ENCODE measurements around the gene LPIN2. TPM values are rescaled to one million over a fixed set of nuclear protein-coding genes. Genes with fewer than 3 reads are reported as not detected.
"Not testable (repeated sequence)": the region's sequence is repeated elsewhere in the genome, so short reads cannot be mapped to it uniquely, and the experiment has no call there.

The LPIN2 gene
- total and polyA plus RNA-seq, 7 experiments from 2014 or later: 58.8 to 133 (median 73.1) TPM

- intact Hi-C loops (cut with micrococcal nuclease): no loop called here
- ATAC-seq: no peak
- ChIA-PET POLR2A (interaction anchor here (1.0 to 2.2 kb wide), 3 partner anchors 10 to 55 kb away, joined by 7 to 8 read pairs (median 8); no protein-coding TSS in a partner anchor), CTCF (interaction anchor here (0.9 to 2.5 kb wide), 3 partner anchors 13 to 121 kb away, joined by 3 to 11 read pairs (median 8); no protein-coding TSS in a partner anchor)
- Histone ChIP-seq H3K27ac (ENCODE audit: low read depth, low read length) (no peak overlapping the region), H3K27me3 (ENCODE audit: control insufficient read depth in 2 of 2, insufficient read depth in 2 of 2, low read length in 2 of 2) (no peaks in the 10 kb centered on the region), H3K4me3 (ENCODE audit: low read length) (no peak overlapping the region), H3K36me3 (ENCODE audit: control insufficient read depth in 2 of 3, insufficient read depth in 3 of 3, low read length in 3 of 3) (peaks cover 0 to 18% (median 0%) of the 10 kb centered on the region in 3 experiments), H3K9me3 (ENCODE audit: control insufficient read depth in 2 of 3, low read length in 3 of 3) (no peaks in the 10 kb centered on the region), H3K4me1 (ENCODE audit: control insufficient read depth in 2 of 2, insufficient read depth in 2 of 2, low read length in 2 of 2) (peaks cover 4 to 21% of the 10 kb centered on the region in 2 donors)
- peak overlapping the region in 2 of 10 donors; percentile 16 to 52 for H3K4me3 Mint-ChIP-seq
- H3K4me1 Mint-ChIP-seq: peaks cover 45 to 82% (median 75%) of the 10 kb centered on the region in 7 donors
- H3K27me3 Mint-ChIP-seq: no peaks in the 10 kb centered on the region
- peaks cover 17 to 62% (median 42%) of the 10 kb centered on the region in 5 donors for H3K36me3 Mint-ChIP-seq
- DNase-seq: no peak
- H3K27ac Mint-ChIP-seq: peak overlapping the region in 3 of 9 donors; percentile 4 to 84 (median 77)
- peaks cover 0 to 4% (median 0%) of the 10 kb centered on the region in 11 donors for H3K9me3 Mint-ChIP-seq
These were observed 5.5 kb downstream of the LPIN2 start for GRCh38 chr18:3007491-3007890.

GRCh38 chr18:3005462-3005861 is 7.5 kb downstream of the LPIN2 start:
- Histone ChIP-seq H3K36me3 (ENCODE audit: control insufficient read depth in 2 of 3, insufficient read depth in 3 of 3, low read length in 3 of 3) (peaks cover 0 to 25% (median 0%) of the 10 kb centered on the region in 3 experiments), H3K4me1 (ENCODE audit: control insufficient read depth in 2 of 2, insufficient read depth in 2 of 2, low read length in 2 of 2) (peaks cover 0 to 6% of the 10 kb centered on the region in 2 donors), H3K4me3 (ENCODE audit: low read length) (no peak overlapping the region), H3K27me3 (ENCODE audit: control insufficient read depth in 2 of 2, insufficient read depth in 2 of 2, low read length in 2 of 2) (no peaks in the 10 kb centered on the region), H3K27ac (ENCODE audit: low read depth, low read length) (no peak overlapping the region), H3K9me3 (ENCODE audit: control insufficient read depth in 2 of 3, low read length in 3 of 3) (peaks cover 0 to 5% (median 0%) of the 10 kb centered on the region in 3 experiments)
- POLR2A ChIA-PET: interaction anchor here (0.5 to 1.3 kb wide), 6 partner anchors 8 to 241 kb away, joined by 3 read pairs; partner anchors contain the start of gene LPIN2
- DNase-seq (no peak), ATAC-seq (no peak)
- Mint-ChIP-seq H3K27ac (peak overlapping the region in 5 of 9 donors; percentile 2 to 87 (median 29)), H3K27me3 (no peaks in the 10 kb centered on the region), H3K36me3 (peaks cover 30 to 63% (median 62%) of the 10 kb centered on the region in 5 donors), H3K9me3 (peaks cover 0 to 11% (median 3%) of the 10 kb centered on the region in 11 donors), H3K4me1 (peaks cover 31 to 82% (median 75%) of the 10 kb centered on the region in 7 donors), H3K4me3 (peak overlapping the region in 1 of 10 donors; percentile 23)
- intact Hi-C loops (cut with micrococcal nuclease): no loop called here
- CTCF ChIA-PET: interaction anchor here (1.3 to 2.5 kb wide), 4 partner anchors 8 to 123 kb away, joined by 5 to 8 read pairs (median 6); no protein-coding TSS in a partner anchor

- POLR2A ChIA-PET: interaction anchor here (1.9 to 4.9 kb wide), 2 partner anchors 7 to 10 kb away, joined by 8 to 25 read pairs; no protein-coding TSS in a partner anchor
- H3K4me3 ChIP-seq (ENCODE audit: low read length); H3K27me3 ChIP-seq (ENCODE audit: control insufficient read depth in 2 of 2, insufficient read depth in 2 of 2, low read length in 2 of 2); H3K27me3 Mint-ChIP-seq; H3K4me3 Mint-ChIP-seq; H3K4me1 ChIP-seq (ENCODE audit: control insufficient read depth in 2 of 2, insufficient read depth in 2 of 2, low read length in 2 of 2); CTCF ChIA-PET; H3K9me3 ChIP-seq (ENCODE audit: control insufficient read depth in 2 of 3, low read length in 3 of 3); ATAC-seq; intact Hi-C loops (cut with micrococcal nuclease); DNase-seq; H3K27ac ChIP-seq (ENCODE audit: low read depth, low read length): not testable (repeated sequence)
- peaks cover 30 to 65% (median 59%) of the 10 kb centered on the region in 5 donors for H3K36me3 Mint-ChIP-seq
- peaks cover 0 to 11% (median 3%) of the 10 kb centered on the region in 11 donors for H3K9me3 Mint-ChIP-seq
- peaks cover 25 to 87% (median 74%) of the 10 kb centered on the region in 7 donors for H3K4me1 Mint-ChIP-seq
- peaks cover 0 to 22% (median 0%) of the 10 kb centered on the region in 3 experiments for H3K36me3 ChIP-seq (ENCODE audit: control insufficient read depth in 2 of 3, insufficient read depth in 3 of 3, low read length in 3 of 3)
- H3K27ac Mint-ChIP-seq: peak overlapping the region in 5 of 9 donors; percentile 57 to 98 (median 79)
These were observed 9.2 kb downstream of the LPIN2 start for GRCh38 chr18:3003766-3004165.

- peak overlapping the region in 8 of 9 donors; percentile 34 to 98 (median 80) for H3K27ac Mint-ChIP-seq
- peaks cover 26 to 60% (median 56%) of the 10 kb centered on the region in 5 donors for H3K36me3 Mint-ChIP-seq
- intact Hi-C loops (cut with micrococcal nuclease): no loop called here
- no peaks in the 10 kb centered on the region for H3K27me3 Mint-ChIP-seq
- H3K4me3 ChIP-seq (ENCODE audit: low read length): no peak overlapping the region
- H3K27ac ChIP-seq (ENCODE audit: low read depth, low read length): peak overlapping the region; percentile 14
- H3K27me3 ChIP-seq (ENCODE audit: control insufficient read depth in 2 of 2, insufficient read depth in 2 of 2, low read length in 2 of 2): no peaks in the 10 kb centered on the region
- H3K4me3 Mint-ChIP-seq: peak overlapping the region in 3 of 10 donors; percentile 1 to 23 (median 20)
- peaks cover 0 to 20% (median 0%) of the 10 kb centered on the region in 3 experiments for H3K36me3 ChIP-seq (ENCODE audit: control insufficient read depth in 2 of 3, insufficient read depth in 3 of 3, low read length in 3 of 3)
- no peak for DNase-seq
- ChIA-PET POLR2A (interaction anchor here (0.6 to 4.9 kb wide), 4 partner anchors 8 to 73 kb away, joined by 3 to 25 read pairs (median 6); no protein-coding TSS in a partner anchor), CTCF (interaction anchor here (0.6 to 1.9 kb wide), 3 partner anchors 8 to 126 kb away, joined by 3 to 8 read pairs (median 3); no protein-coding TSS in a partner anchor)
- peaks cover 14 to 18% of the 10 kb centered on the region in 2 donors for H3K4me1 ChIP-seq (ENCODE audit: control insufficient read depth in 2 of 2, insufficient read depth in 2 of 2, low read length in 2 of 2)
- H3K9me3 ChIP-seq (ENCODE audit: control insufficient read depth in 2 of 3, low read length in 3 of 3): peaks cover 0 to 5% (median 0%) of the 10 kb centered on the region in 3 experiments
- H3K9me3 Mint-ChIP-seq: peaks cover 0 to 11% (median 3%) of the 10 kb centered on the region in 11 donors
- no peak for ATAC-seq
- peaks cover 28 to 89% (median 79%) of the 10 kb centered on the region in 7 donors for H3K4me1 Mint-ChIP-seq
These were observed 10.2 kb downstream of the LPIN2 start for GRCh38 chr18:3002732-3003131.

- no peaks in the 10 kb centered on the region for H3K27me3 Mint-ChIP-seq
- ChIA-PET POLR2A (interaction anchor here (0.6 to 7.8 kb wide), 16 partner anchors 9 to 248 kb away, joined by 3 to 176 read pairs (median 6); partner anchors contain the start of genes LPIN2 and MYL12A), CTCF (interaction anchor here (0.6 to 7.0 kb wide), 5 partner anchors 16 to 153 kb away, joined by 3 to 226 read pairs (median 5); no protein-coding TSS in a partner anchor)
- H3K36me3 Mint-ChIP-seq: peaks cover 18 to 47% (median 32%) of the 10 kb centered on the region in 5 donors
- peaks cover 0 to 5% (median 0%) of the 10 kb centered on the region in 3 experiments for H3K9me3 ChIP-seq (ENCODE audit: control insufficient read depth in 2 of 3, low read length in 3 of 3)
- peak overlapping the region; percentile 56 to 85 (median 77) for H3K4me3 Mint-ChIP-seq
- peaks cover 0 to 7% (median 0%) of the 10 kb centered on the region in 3 experiments for H3K36me3 ChIP-seq (ENCODE audit: control insufficient read depth in 2 of 3, insufficient read depth in 3 of 3, low read length in 3 of 3)
- peak overlapping the region; percentile 83 to 98 (median 93) for H3K27ac Mint-ChIP-seq
- peak overlapping the region; percentile 65 for H3K27ac ChIP-seq (ENCODE audit: low read depth, low read length)
- H3K4me1 Mint-ChIP-seq: peaks cover 39 to 90% (median 83%) of the 10 kb centered on the region in 7 donors
- H3K27me3 ChIP-seq (ENCODE audit: control insufficient read depth in 2 of 2, insufficient read depth in 2 of 2, low read length in 2 of 2): no peaks in the 10 kb centered on the region
- peaks cover 38% of the 10 kb centered on the region in 2 donors for H3K4me1 ChIP-seq (ENCODE audit: control insufficient read depth in 2 of 2, insufficient read depth in 2 of 2, low read length in 2 of 2)
- intact Hi-C loops (cut with micrococcal nuclease): loop anchor here in 1 of 2 donors (1.0 to 10.0 kb wide), 2 partner anchors 12 to 446 kb away; no protein-coding TSS in a partner anchor
- no peak for ATAC-seq
- H3K4me3 ChIP-seq (ENCODE audit: low read length): peak overlapping the region; percentile 1
- no peak for DNase-seq
- peaks cover 0 to 11% (median 2%) of the 10 kb centered on the region in 11 donors for H3K9me3 Mint-ChIP-seq
These were observed 14.3 kb downstream of the LPIN2 start for GRCh38 chr18:2998644-2999043.

- H3K27me3 ChIP-seq (ENCODE audit: control insufficient read depth in 2 of 2, insufficient read depth in 2 of 2, low read length in 2 of 2): no peaks in the 10 kb centered on the region
- H3K9me3 ChIP-seq (ENCODE audit: control insufficient read depth in 2 of 3, low read length in 3 of 3): peaks cover 0 to 5% (median 0%) of the 10 kb centered on the region in 3 experiments
- Mint-ChIP-seq H3K27ac (peak overlapping the region; percentile 83 to 98 (median 93)), H3K36me3 (peaks cover 18 to 42% (median 26%) of the 10 kb centered on the region in 5 donors), H3K27me3 (no peaks in the 10 kb centered on the region), H3K4me3 (peak overlapping the region; percentile 56 to 85 (median 77)), H3K9me3 (peaks cover 0 to 11% (median 2%) of the 10 kb centered on the region in 11 donors), H3K4me1 (peaks cover 42 to 92% (median 83%) of the 10 kb centered on the region in 7 donors)
- ChIA-PET CTCF (interaction anchor here (0.6 to 7.0 kb wide), 14 partner anchors 8 to 248 kb away, joined by 3 to 226 read pairs (median 4); no protein-coding TSS in a partner anchor), POLR2A (interaction anchor here (0.6 to 7.8 kb wide), 20 partner anchors 8 to 249 kb away, joined by 3 to 176 read pairs (median 5); partner anchors contain the start of genes LPIN2 and MYL12A)
- H3K27ac ChIP-seq (ENCODE audit: low read depth, low read length): peak overlapping the region; percentile 65
- peak overlapping the region; percentile 1 for H3K4me3 ChIP-seq (ENCODE audit: low read length)
- H3K4me1 ChIP-seq (ENCODE audit: control insufficient read depth in 2 of 2, insufficient read depth in 2 of 2, low read length in 2 of 2): peaks cover 38 to 42% of the 10 kb centered on the region in 2 donors
- peaks cover 0 to 7% (median 0%) of the 10 kb centered on the region in 3 experiments for H3K36me3 ChIP-seq (ENCODE audit: control insufficient read depth in 2 of 3, insufficient read depth in 3 of 3, low read length in 3 of 3)
- intact Hi-C loops (cut with micrococcal nuclease): loop anchor here in 1 of 2 donors (1.0 to 10.0 kb wide), 2 partner anchors 12 to 447 kb away; no protein-coding TSS in a partner anchor
- no peak for ATAC-seq
- peak in 2 of 9 donors; percentile 27 to 29 for DNase-seq
These were observed 14.9 kb downstream of the LPIN2 start for GRCh38 chr18:2997846-2998564.

Data from naive thymus-derived CD4-positive, alpha-beta T cell (primary cell).